Kidney tubule cell (primary cell): ENCODE measurements around the gene MYCL.
"Not testable (repeated sequence)": the region's sequence is repeated elsewhere in the genome, so short reads cannot be mapped to it uniquely, and the experiment has no call there.

ENCODE experiments used
- DNase-seq: peaks from one replicate; pipeline ENCODE4 v3.0.0-alpha.2; 2018; ENCODE audit warnings: low spot score

MYCL gene

DNA sequence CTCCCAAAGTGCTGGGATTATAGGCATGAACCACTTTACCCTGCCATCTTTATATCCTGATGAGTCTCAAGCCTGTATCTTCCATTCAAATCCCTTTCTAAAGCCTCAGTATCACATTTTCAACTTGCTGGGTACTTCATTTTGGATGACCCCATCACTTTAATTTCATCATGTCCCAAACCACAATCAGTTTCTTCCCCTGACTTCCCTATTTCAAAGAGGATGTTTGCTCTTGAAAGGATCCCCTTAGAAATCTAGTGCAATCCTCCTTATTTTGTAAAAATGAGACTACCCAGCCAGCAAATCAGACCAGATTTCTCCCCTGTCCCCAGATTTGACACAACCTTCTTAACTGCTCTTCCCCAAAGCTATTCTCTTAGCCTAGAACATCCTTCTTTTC is 11.4 kb downstream of the MYCL start:
- DNase-seq: no peak

DNA sequence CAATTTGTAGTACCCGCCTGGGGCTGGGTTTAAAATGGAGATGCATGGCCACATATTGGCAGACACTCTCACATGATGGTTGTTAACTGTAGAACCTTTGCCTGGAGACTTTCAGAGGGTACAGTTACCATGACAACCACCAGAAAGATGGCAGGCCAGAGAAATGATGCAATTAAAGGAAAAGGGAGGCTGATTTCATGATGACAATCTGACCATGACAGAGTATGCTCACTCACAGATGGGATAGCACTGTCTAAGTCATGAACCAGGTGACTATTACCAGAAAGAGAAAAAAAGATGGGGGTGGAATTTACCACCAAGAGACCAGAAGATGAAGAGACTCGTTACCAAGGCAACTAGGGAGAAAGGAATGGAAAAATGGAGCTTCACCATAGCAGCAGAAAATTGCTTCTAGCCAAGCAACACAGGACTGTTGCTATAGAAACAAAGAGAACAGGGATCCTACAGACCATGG is 14.9 kb downstream of the MYCL start:
- DNase-seq: peak; percentile 51

DNA sequence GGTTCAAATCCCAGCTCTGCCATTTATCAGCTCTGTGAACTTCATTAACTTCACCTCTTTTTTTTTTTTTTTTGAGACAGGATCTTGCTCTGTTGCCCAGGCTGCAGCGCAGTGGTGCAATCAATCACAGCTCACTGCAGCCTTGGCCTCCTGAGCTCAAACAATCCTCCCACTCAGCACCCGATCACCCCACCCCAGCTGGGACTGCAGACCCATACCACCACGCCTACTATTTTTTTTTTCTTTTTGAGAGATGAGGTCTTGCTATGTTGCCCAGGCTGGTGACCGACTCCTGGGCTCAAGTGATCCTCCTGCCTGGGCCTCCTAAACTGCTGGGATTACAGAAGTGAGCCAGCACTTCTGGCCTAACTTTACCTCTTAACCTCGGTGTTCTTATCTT is 16.2 kb downstream of the MYCL start:
- DNase-seq: no peak

DNA sequence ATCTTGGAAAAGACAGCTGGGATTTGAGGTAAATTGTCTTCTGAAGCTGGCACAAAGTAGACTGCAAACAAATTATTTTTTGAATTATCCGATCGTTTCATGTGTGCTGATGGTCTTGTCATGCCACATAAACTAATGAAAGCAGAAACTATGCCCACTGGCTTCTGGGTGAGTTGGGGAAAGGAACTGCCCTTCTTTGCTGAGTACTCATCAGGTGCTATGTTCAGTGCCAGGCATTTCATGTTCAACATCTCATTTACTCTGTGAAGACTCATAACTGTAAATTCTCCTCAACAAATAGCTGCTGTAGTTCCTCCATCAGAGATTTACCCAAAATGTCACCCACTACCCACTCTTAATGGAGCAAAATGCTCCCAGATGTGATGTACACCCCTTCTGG is 19.6 kb downstream of the MYCL start:
- no peak for DNase-seq

DNA sequence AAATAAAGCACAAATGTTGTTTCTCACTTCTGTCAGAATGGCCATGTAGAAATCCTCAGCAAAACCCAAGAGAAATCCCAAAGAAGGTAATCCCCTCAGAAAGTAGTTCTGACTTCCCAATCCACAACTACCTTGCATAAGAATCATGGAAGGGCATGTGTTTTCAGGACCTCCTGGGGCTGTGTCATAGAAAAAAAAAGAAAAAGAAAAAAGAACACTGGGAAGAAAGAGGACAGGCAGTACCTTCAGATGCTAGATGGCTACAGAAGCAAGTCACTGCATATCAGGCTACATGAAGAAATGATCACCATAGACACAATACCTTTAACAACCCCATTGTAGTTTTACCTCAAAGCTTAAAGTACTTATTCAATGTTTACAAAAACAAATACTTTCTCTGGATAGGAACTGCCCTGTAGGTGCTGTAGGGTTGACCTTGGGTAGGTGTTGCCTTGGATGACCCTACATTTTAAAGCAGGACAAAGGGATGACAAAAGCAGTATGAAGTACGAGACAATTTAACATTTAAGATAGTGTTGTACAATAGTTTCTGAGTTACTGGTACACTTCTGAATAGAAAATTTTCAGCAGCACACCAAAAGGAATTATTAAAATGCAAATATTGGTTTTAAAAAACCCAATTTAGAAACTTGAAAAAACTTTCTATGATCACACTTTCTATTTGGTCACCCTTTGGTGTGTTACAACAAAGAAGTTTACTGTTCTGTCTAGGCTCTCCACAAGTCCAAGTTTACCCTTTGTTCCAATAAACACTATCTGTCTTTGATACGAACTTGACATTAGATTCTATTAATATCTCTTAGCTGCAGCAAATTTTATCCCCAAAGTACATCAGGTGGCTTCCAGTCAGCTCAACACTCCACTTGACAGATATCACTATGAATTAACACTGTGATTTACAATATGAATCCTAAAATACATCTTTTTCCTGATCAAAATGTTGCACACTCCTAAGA is 23.4 kb downstream of the MYCL start:
- no peak for DNase-seq

DNA sequence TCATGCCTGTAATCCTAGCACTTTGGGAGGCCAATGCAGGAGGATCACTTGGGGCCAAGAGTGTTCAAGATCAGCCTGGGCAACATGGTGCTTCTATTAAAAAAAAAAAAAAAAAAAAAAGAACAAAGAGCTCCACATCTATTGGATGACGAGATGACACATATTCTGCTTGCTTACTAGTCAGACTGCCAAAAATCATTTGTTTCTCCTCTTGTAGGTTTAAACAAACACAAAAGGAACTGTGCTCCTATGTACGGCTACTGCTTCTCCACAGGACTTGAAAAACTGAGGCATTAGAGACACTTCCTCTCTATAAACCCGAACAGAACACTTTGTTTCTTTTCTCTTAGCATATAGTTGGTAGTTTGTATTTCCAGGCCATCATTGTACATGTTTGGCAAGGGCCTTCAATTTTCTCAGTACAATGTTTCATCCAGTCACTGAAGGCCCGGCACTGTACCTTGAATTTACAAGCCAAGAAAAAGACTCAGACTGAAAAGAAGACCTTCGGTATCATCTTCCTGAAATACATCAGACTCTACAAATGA is 24.4 kb downstream of the MYCL start:
- DNase-seq: no peak

DNA sequence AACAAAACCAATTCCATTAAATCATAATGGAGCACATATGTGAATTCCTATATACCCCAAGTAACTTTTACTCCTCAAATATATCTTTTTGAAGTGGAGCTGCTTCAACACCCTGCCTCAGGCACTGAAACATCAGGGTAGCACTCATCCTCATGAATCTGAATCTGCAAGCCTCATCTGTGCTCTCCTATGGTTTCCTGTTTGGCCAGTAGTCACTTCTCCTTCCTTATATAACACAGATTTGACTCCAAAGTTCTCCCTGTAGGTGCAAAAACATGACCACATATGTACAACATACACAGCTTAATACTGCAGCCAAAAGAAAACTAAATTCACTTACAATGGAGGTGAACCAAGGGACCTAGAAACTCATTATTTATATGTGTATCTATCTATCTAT is 25.6 kb downstream of the MYCL start:
- no peak for DNase-seq

DNA sequence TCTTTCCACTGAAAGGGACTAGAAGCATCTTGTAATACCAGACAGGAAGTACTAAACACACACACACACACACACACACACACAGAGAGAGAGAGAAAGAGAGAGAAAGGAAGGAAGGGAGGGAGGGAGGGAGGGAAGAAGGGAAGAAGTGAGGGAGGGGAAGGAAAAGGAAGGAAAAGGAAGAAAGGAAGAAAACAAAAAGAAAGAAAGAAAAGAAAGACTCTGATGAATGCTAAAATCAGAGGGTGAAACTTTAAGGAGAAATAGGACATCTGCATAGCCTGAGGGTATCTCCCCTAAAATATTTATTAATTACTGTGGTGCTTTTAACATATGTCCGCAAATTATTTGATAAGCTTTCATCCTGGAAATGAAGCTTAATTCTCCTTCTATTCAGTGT is 29.0 kb downstream of the MYCL start:
- DNase-seq: no peak

DNA sequence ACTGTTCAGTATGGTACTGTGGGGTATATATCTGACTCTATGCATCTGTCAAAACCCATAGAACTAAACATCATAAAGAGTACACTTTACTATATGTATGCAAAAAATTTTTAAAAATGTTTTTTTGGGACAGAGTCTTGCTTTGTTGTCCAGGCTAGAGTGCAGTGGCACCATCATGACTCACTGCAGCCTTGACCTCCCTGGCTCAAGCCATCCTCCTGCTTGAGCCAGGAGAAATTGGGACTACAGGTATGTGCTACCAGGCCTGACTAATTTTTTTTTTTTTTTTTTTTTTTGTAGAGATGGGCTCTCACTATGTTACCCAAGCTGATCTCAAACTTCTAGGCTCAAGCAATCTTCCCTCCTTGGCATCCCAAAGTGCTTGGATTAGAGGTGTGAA is 29.9 kb downstream of the MYCL start:
- DNase-seq: no peak

DNA sequence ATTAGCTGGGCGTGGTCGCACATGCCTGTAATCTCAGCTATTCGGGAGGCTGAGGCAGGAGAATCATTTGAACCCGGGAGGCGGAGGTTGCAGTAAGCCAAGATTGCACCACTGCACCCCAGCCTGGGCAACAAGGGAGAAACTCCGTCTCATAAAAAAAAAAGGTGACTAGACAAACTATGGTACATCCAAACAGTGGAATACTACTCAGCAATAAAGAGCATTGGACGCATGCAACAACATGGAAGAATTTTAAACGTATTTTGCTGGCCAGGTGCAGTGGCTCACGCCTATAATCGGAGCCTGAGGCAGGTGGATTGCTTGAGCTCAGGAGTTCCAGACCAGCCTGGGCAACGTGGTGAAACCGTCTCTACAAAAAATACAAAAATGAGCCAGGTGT is 30.7 kb downstream of the MYCL start:
- DNase-seq: not testable (repeated sequence)

DNA sequence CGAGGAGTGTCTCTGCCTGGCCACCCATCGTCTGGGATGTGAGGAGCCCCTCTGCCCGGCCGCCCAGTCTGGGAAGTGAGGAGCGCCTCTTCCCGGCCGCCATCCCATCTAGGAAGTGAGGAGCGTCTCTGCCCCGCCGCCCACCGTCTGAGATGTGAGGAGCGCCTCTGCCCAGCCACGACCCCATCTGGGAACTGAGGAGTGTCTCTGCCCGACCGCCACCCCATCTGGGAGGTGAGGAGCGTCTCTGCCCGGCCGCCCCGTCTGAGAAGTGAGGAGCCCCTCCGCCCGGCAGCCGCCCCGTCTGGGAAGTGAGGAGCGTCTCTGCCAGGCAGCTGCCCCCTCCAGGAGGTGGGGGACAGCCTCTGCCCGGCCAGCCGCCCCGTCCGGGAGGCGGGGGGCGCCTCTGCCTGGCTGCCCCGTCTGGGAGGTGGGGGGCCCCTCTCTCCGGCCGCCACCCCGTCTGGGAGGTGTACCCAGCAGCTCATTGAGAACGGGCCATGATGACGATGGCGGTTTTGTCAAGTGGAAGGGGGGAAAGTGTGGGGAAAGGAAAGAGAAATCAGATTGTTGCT is 32.1 kb downstream of the MYCL start:
- DNase-seq: not testable (repeated sequence)

DNA sequence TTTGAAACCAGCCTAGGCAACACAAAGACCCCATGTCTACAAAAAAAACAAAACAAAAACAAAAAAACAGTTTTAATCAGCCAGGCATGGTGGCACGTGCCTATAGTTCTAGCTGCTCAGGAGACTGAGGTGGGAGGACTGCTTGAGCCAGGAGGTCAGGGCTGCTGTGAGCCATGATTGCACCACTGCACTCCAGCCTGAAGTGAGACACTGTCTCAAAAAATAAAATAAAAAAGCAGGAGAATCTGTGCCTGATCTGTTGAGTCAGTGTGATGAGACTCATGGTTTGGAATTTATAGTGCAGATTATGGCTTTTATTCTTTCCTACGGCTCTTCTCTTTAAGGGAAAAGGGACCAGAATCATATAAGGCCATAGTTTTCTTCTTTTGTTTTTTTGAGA is 35.0 kb downstream of the MYCL start:
- DNase-seq: peak; percentile 58

DNA sequence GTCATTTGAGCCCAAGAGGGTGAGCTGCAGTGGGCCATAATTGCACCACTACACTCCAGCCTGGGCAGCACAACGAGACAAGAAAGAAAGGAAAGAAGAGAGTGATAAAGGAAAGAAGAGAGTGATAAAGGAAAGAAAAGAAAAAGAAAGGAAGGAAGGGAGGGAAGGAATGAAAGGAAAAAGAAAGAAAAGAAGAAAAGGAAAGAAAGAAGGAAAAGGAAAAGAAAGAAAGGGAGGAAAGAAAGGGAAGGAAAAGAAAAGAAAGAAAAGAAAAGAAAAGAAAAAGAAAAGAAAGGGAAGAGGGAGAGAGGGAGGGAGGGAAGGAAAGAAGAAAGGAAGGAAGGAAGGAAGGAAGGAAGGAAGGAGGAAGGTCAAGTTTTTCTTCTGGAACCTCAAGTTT is 36.0 kb downstream of the MYCL start:
- DNase-seq: no peak

DNA sequence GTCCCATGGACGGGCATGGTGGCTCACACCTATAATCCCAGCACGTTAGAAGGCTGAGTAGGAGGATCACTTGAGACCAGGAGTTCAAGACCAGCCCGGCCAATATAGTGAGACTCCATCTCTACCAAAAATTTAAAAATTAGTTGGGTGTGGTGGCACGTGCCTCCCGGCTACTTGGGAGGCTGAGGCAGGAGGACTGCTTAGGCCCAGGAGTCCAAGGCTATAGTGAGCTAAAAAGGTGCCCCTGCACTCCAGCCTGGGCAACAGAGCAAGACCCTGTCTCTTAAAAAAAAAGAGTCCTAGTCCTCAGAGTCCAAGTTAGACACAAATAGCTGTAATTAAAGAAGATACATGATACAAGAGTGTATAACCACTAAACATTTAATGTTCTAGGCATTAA is 38.5 kb downstream of the MYCL start:
- DNase-seq: no peak

DNA sequence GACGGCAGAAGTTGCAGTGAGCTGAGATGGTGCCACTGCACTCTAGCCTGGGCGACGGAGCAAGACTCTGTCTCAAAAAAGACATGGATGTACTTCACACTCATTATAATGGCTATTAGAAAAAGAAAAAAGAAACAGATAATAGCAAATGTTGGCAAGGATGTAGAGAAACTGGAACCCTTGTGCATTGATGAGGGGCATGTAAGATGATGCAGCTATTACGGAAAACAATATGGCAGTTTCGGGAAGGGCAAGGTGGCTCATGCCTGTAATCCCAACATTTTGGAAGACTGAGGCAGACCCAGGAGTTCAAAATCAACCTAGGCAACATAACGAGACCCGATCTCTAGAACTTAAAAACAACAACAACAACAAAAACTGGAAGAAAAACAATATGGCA is 40.7 kb downstream of the MYCL start:
- DNase-seq: no peak

DNA sequence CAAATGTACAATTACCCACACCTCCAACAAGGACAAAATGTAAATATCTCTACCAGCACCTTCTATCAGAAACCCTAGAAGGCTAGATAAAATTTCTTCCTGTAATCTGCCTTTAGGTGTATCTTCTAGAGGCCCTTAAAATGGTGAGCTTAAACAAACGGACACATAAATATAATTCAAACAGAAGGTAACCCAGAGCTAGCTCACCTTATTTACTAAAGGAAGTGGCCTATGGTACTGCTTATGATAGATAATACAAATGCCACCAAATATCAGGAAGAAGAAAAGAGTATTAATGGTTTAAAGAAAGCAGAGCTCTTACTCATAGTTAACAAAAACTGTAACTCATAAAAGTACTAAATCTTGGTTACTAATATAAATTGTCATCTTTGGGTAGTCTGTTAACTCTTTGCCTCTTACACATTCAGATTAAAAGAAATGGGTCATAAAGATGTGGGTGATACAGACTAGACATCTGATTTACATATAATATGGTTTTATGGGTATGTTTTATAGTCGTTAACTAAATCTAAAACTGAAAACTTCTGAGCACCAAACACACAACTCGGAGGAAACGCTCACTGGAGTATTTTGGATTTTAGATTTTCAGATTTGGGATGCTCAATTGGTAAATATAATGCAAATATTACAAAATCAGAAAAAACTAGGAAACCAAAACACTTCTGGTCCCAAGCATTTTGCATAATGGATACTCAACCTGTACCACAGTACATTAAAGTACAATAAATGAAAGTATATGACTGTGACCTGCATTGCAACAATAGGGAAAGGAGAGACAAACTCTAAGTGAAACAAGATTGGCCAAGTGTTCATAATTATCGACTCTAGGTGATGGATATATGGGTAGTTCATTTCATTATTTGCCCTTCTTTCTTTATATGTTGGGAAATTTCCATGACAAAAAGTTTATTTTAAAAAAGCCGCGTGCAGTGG is 41.6 kb downstream of the MYCL start:
- DNase-seq: no peak

DNA sequence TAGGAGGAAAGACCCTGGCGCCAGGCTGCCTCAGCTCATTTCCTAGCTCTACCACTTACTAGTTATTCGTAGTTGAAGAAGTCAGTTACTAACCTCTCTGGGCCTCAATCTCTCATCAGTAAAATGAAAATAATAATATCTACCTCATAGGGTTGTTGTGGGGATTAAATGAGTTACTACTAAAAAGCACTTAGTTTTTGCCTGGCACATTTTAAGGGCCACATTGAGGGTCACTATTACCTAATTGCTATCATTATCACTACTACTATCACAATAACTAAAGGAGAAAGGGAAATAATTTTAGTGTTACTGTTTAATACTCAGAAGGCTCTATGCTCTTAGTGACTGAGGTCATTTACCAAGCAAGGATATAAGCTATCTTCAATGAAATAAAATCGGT is 43.4 kb downstream of the MYCL start:
- DNase-seq: no peak

DNA sequence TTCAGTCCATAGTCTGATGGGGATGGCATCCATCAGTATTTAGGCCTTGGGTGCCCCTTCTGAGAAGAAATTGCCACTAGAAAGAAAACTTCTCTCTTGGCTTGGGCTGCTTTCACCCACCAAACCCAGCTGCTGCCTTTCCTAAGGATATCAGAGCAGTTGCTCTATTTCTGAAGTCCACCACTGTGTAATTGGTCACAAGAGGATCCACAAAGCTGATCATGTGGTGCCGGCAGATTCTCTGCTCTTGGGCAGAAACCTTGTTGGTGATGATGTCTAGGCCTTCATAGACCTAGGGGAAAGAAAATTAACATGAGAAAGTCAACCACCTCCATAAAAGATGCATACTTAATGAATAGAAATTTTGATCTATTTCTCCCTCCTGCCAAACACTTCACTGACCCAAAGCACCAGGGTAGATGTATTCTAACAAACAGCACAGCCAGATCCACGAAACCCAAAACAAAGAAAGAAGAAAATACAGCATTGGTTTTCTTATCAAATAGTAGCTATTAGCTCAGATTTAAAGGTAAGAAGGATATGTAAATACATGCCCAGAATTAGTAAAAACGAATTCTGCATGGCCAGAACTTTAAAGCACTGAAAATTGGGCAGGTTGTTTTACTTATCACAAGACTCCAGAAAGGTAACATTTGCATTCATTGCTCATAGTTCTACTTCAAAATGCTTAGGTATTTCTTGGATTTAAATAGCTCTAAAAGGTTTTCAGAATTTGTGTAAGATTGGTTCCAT is 44.4 kb downstream of the MYCL start:
- no peak for DNase-seq

DNA sequence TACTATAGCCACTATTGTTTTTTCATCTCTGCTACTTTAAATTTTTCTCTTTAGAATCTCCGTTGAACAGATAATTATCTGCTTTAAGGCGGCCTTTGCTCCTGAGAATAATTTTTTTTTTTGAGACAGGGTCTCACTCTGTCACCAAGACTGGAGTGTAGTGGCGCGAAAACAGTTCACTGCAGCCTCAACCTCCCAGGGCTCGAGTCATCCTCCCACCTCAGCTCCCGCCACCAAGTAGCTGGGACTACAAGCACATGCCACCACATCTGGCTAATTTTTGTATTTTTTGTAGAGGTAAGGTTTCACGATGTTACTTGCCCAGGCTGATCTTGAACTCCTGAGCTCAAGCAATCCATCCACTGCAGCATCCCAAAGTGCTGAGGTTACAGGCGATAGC is 47.0 kb downstream of the MYCL start:
- DNase-seq: no peak

DNA sequence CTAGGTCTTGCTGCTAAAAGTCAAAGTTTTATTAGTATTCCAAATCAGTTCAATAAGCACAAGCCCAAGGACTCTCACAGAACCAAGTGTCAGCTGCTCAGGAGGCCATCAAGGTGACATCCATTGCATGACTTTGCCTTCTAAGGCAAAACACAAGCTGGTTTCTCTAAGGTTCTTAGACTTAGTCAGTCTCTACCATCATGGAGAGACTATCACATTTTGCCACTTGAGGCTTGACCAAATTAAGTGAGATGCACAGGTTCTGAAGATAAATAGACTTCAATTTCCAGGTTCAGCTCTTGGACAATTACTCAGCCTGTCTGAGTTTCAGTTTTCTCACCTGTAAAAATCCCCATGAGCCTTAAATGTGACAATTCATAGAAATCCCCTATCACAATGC is 47.4 kb downstream of the MYCL start:
- no peak for DNase-seq

DNA sequence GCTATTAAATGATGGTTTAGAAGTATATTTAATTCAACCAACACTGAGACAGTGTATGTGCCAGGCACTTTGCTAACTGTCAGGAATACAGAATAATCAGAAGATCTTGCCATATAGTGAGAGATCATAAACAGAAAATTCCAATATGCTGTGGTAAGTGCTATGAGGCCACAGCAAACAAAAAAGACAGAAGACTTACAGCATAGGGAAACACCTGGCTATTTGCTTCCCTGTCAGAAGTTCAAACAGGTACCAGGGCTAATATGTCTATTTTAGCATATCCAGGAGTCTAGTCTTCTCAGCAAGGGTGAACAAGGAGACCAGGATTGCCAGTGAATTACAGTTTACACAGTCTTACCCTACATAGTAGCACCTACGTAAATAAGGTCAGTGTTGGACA is 48.8 kb downstream of the MYCL start:
- no peak for DNase-seq
